GM18858 (cell line): ENCODE data around the gene AFDN.

ENCODE experiments used
- ATAC-seq: cut with Tn5 transposase; IDR thresholded peaks from one replicate; pipeline ENCODE4 v1.9.1; 2021; ENCODE audit not compliant: unreplicated experiment

The AFDN gene

GRCh38 chr6:167976708-167977107 lies 150.0 kb downstream of the AFDN start:
- ATAC-seq, result no peak

DNA sequence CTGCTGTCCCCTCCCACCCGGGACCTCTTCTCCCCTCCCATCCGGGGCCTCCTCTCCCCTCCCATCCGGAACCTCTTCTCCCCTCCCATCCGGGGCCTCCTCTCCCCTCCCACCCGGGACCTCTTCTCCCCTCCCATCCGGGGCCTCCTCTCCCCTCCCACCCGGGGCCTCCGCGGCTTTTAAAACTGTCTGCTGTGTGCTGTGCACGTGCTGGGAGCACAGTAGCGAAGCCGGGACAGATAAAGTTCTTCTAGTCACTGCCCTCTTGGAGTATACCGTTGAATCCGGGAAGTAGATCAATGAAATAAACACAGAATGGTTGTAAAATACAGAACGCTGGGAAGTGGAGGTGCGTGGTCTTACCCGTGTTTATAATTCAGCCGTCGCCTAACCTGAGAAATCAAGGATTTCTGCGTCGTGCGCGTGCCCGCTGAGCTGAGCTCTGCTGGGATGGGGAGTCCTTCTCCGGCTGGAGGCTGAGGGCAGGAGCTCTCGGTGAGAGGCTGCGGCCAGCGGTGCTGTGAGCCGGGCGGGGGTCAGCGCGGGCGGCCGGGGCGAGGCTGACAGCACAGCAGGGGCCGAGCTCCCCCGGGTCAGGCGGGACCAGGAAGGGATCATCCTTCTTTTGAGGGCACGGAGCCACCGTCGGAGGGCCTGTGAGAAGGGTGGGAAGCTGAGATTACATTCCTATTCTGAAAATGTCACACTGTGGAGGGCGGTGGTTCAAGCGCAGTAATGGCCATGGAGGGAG lies 151.2 kb downstream of the AFDN start:
- no peak for ATAC-seq

- ATAC-seq, result no peak
These were observed 151.9 kb downstream of the AFDN start for GRCh38 chr6:167978607-167979006.

DNA sequence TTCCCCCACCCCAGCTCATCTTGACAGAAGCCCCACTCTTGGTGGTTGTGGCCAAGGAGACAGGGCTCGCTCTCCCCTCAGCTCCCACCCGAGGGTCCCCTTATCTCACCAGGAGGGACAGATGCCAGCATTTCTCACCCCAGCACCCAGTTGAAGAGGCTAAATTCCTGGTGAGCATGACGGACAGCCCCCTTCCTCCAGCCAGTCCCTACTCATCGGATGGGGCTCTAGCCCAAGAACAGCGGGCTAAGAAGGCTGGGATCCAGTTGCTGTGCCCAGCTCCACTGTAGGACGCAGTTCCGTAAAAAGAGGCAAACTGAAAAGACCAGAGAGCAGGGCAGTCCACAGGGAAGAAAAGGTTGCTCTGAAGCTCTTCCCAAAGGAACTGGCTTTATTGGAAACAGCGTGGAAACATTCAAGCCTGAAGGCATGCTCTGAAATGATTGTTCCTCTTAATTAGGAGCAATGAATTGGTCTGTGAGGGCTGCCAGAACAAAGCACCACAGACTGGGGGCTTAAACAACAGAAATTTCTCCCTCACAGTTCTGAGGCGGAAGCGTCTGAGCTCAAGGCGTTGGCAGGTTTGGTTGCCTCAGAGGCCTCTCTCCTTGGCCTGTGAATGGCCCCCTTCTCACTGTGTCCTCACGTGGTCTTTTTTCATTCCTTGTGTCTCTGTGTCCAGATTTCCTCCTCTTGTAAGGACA lies 152.9 kb downstream of the AFDN start:
- ATAC-seq, result no peak

DNA sequence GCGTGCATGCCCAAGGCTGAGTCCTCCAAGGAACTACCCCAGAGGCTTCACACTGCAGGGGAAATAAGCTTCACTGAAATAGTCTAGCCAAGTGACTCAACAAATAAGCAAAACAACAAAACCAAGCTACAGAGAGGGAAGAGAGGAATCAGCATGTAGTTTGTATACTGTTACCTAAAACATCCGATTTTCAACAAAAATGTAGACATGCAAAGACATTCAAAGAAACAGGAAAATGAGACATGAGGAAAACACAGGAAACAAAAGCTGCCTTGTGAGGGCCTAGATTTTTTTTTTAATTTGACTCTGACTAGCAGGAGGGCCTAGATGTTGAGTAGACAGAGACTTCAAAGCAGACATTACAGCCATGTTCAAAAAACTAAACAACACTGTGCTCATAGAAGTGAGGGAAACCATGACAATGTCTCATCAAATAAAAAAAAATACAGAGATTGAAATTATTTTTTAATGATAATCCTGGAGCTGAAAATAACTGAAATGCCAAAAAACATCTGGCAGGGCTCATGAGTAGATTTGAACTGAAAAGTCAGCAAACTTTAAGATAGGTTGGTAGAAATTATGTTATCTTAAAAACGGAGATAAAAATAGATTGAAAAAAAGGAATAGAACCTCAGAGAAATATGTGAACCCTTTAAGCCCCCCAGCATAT lies 154.3 kb downstream of the AFDN start:
- ATAC-seq, result no peak

GRCh38 chr6:167981916-167982462 lies 155.3 kb downstream of the AFDN start:
- ATAC-seq, result no peak

GRCh38 chr6:167984144-167984719 lies 157.5 kb downstream of the AFDN start:
- ATAC-seq, result no peak

GRCh38 chr6:167984876-167985604 lies 158.3 kb downstream of the AFDN start:
- ATAC-seq, result no peak

DNA sequence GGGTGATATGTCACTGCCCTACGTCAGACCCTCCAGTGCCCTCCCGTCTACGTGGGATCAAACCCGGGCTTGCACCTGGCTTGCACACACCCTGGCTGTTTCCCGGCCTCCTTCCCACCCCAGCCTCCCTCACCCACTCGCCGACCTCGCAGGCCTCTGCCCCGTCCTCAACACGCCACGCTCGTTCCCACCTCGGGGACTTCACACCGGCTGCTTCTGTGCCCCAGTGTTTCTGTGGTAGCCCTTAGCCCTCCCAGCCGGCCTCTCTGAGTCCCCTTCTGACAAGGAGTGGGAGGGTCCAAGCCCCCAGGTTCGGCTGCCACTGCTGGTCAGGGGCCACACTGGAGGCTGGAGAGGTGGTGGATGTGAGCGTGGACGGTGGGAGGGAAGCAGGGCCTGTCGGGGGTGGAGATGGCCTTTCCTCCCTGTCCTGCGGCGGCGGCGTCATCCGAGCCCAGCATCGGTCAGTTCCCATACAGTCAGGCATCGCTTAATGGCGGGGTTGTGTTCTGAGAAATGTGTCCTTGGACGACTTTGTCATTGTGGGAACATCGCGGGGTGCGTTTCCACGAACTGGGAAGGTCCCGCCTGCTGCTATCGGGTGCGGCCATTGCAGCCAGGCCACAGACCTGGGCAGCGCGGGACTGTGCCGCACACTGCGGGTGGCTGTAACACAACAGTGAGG lies 159.3 kb downstream of the AFDN start:
- ATAC-seq, result no peak

- ATAC-seq, result no peak
These were observed 160.9 kb downstream of the AFDN start for GRCh38 chr6:167987396-167988153.

DNA sequence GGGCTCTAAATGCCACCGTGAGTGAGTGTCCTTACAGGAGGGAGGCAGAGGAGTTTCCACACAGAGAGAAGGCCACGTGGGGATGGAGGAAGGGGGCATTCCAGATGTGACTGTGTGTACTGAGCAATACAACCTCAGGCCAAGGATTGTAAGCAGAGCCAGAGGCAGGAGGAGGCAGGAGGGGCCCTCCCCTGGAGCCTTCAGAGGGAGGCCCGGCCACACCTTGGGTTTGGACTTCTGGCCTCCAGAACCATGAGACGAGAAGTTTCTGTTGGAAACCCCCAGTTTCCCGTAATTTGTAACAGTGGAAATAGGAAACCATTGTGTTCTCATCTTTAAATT lies 161.4 kb downstream of the AFDN start:
- ATAC-seq, result no peak

DNA sequence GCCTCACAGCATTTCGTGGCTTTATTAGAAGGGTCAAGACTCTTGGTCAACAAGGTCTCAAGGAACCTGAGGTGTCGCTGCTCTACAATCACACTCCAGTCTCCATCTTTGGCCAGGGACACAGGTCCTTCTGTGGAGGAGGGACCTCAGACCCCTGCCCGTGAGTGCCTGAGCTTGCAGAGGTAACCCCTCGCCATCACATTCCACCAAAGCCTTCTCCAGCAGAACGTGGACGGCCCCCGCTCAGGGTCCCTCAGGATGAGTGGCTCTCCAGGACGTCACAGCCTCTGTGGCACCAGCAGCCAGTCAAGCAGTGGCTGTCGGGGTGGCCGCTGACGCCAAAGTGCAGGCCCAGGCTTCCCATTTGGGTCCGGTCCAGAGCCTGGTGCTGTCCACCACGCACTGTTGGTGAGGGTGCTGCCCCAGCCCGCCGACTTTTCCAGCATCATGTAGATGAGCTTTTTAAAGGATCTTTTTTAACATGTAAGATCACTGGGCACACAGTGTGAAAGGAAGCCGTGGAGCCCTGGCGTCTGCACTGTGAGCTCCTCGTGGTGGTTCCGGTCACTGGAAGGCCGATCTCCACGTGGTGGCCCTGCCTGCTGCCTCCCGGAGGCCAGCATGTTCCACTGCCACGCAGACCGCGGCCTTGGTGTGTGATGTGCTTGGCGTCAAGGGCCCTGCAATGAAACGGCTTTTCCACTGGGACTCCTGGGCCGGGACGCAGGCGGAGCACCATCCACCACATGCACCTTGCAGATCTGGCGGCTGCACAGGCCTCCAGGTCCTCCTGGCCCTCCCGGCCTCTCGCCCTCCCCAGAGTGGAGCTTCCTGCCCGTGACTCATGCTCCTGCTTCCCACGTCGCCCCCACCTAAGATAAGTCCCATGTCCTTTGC lies 162.5 kb downstream of the AFDN start:
- ATAC-seq, result no peak

DNA sequence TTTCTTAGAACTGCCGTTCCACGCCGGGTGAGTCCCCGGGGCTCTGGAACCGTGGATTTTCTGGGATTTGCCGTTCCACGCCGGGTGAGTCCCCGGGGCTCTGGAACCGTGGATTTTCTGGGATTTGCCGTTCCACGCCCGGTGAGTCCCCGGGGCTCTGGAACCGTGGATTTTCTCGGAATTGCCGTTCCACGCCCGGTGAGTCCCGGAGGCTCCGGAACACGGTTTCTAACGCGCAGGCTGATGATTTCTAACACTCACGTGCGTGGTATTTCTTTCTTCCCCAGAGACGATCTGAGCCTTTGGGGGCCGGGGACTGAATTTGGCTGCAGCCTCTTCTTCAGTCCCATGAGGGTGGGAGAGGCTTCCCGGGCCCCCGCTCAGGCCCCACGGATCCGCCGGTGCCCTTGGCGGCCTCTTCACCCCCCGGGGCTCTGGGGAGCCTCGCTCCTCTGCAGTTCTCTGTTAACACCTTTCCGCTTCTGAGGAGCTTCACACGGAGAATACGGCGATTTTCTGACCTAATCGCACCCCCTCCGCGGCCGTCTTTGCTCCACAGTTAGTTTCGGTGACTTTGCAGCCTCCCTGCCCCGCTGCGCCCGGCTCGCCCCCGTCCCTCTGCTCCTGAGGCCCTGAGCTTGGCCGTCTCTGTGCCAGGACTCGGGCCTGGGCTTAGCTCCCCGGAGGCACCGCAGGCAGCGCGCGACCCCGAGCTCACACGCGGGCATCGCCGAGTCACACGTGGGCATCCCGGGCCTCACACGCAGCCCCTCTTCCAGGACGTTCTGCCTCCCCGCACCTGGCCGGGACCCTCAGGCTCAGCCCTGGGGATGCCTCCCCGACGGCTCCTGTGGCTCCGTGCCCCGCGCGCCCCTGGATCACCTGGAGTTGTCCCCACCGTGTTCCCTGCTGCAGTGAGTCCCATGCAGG lies 163.6 kb downstream of the AFDN start:
- no peak for ATAC-seq

GRCh38 chr6:167993169-167993568 lies 166.5 kb downstream of the AFDN start:
- ATAC-seq, result no peak

GRCh38 chr6:167993831-167994230 lies 167.1 kb downstream of the AFDN start:
- no peak for ATAC-seq

DNA sequence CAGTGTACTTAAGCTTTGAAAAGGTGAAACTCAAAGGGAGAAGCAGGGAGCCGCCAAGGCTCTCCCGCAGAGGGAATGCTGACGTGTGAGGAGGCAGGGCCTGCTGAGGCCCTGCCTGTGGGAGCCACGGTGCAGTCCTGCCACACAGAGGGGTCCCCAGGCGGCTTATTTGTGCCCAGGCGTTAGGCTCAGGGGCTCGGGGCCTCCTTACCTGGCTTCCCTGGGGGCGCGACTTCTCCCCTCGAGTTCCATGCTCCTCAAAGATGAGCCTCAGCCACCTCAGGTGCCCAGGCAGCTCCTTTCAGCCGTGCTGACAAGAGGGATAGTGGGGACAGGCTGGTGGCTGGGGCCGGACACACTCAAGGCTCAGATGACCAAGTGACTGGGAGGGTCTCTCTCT lies 168.6 kb downstream of the AFDN start:
- ATAC-seq, result no peak

DNA sequence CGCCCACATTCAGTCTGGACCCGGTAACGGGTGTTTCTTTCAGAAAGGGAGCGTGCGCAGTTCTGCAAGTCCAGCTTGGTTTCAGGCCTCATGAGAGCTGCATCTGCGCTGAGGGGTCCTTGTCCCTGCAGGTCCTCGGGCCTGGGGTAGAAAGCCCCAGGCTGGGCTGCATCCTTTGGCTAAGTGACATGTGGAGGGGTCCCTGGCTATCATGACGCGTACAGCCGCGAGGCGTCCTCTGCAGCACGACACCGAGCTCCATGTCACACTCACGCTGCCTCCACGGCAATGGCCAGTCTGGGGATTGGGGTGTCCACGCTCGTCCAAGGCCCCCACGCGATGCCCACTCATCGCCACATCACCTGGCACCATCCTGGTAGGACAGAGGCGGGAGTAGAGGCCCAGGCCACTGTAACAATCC lies 169.0 kb downstream of the AFDN start:
- ATAC-seq, result no peak
